Measurements from ENCODE around the gene CEP55. TPM values are rescaled to one million over a fixed set of nuclear protein-coding genes. Genes with fewer than 3 reads are reported as not detected.

CEP55 gene
- total and polyA plus RNA-seq, 2 of the 8 experiments (the other 6 are each of a cell fraction or from before 2014, with no cell fraction given) = 7.0 to 19.6 TPM

- Histone ChIP-seq H3K79me1 (ENCODE audit: low read depth, low read length) (no peaks in the 10 kb centered on the region), H3K9me3 (ENCODE audit: insufficient read depth in 2 of 2, low read depth in 1 of 2, low read length in 1 of 2) (no peaks in the 10 kb centered on the region), H4K8ac (ENCODE audit: extremely low read depth, insufficient read depth, low read length) (no peak within 1 kb of the TSS), H3K23me2 (ENCODE audit: low read depth, low read length) (peaks cover 7% of the 10 kb centered on the region; the same call in 1 of the 2 replicates), H3K14ac (ENCODE audit: insufficient read length) (no peak within 1 kb of the TSS), H3K56ac (replicated peaks; ENCODE audit: insufficient read length, low read depth, low read length) (no peak within 1 kb of the TSS), H2AFZ (ENCODE audit: low read length) (peak within 1 kb of the TSS; percentile 97), H3K27ac (ENCODE audit: low read depth, low read length) (no peak within 1 kb of the TSS), H2BK5ac (ENCODE audit: low read depth, low read length) (no peak within 1 kb of the TSS), H4K5ac (ENCODE audit: insufficient read length, low read depth, low read length) (no peak within 1 kb of the TSS), H3K27me3 (replicated peaks in 1 of 4; ENCODE audit: control insufficient read depth in 3 of 4, extremely low read depth in 1 of 4, insufficient read depth in 3 of 4, low read length in 3 of 4) (peaks cover 0 to 5% (median 0%) of the 10 kb centered on the region in 4 experiments; a peak in 4 of 7 replicates), H3K79me2 (ENCODE audit: control insufficient read depth in 1 of 2, insufficient read depth in 2 of 2, low read length in 2 of 2) (no peaks in the 10 kb centered on the region), H2BK120ac (replicated peaks; ENCODE audit: low read depth, low read length) (no peak within 1 kb of the TSS), H2AK5ac (ENCODE audit: low read depth, low read length) (no peak within 1 kb of the TSS), H3K18ac (ENCODE audit: extremely low read depth, low read length) (no peak within 1 kb of the TSS; the same call in 1 of the 2 replicates), H3K4me1 (replicated peaks in 1 of 4; ENCODE audit: control insufficient read depth in 3 of 4, insufficient read depth in 4 of 4, low read length in 3 of 4) (peaks cover 0 to 2% (median 0%) of the 10 kb centered on the region in 4 experiments; a peak in 1 of 7 replicates), H4K91ac (replicated peaks; ENCODE audit: insufficient read length, low read length) (no peak within 1 kb of the TSS), H3K36me3 (ENCODE audit: control insufficient read depth in 2 of 4, insufficient read depth in 4 of 4, low read length in 3 of 4) (no peaks in the 10 kb centered on the region), H4K20me1 (replicated peaks in 1 of 2; ENCODE audit: control insufficient read depth in 1 of 2, insufficient read depth in 2 of 2, low read length in 2 of 2) (no peaks in the 10 kb centered on the region), H2BK20ac (ENCODE audit: low read length) (no peak within 1 kb of the TSS), H3K4ac (replicated peaks; ENCODE audit: insufficient read length, low read depth, low read length) (no peak within 1 kb of the TSS), H3K4me3 (ENCODE audit: extremely low read depth in 1 of 4, insufficient read depth in 2 of 4, low read depth in 3 of 4, low read length in 4 of 4) (peak within 1 kb of the TSS; percentile 66 to 82 (median 73); a peak in 7 of 8 replicates), H3K23ac (ENCODE audit: insufficient read length) (no peak within 1 kb of the TSS), H3K9ac (replicated peaks in 1 of 4; ENCODE audit: extremely low read depth in 1 of 4, low read depth in 3 of 4, low read length in 3 of 4) (peak within 1 kb of the TSS in 3 of 4 experiments; percentile 0 to 37 (median 31); a peak in 1 of 7 replicates), H2BK12ac (ENCODE audit: low read depth, low read length) (no peak within 1 kb of the TSS), H3K4me2 (ENCODE audit: insufficient read depth in 1 of 2, low read depth in 2 of 2, low read length in 2 of 2) (peak within 1 kb of the TSS; percentile 85 to 90), H2BK15ac (ENCODE audit: low read length) (no peak within 1 kb of the TSS)
- peak in 1 of 2 experiments; percentile 59 for DNase-seq (ENCODE audit: low read depth in 1 of 2, low spot score in 2 of 2)
- POLR2A ChIA-PET (ENCODE audit: partially characterized antibody) = interaction anchor here (1.1 to 1.3 kb wide), 6 partner anchors 13 to 111 kb away, joined by 3 to 5 read pairs (median 4); no protein-coding TSS in a partner anchor
- 2% methylated on average over 27 of the region's 27 CpGs; no CpG with 5 or more reads in 1 of the 2 experiments for WGBS, 2 experiments (ENCODE audit: extremely low coverage in 1 of 2, insufficient coverage in 1 of 2, insufficient read length in 1 of 2, insufficient replicate concordance in 2 of 2, low coverage in 1 of 2, low lambda C conversion rate in 2 of 2, missing lambda C conversion rate in 1 of 2)
- CTCF ChIA-PET (ENCODE audit: partially characterized antibody) = interaction anchor here (0.5 to 16.5 kb wide), 48 partner anchors 9 to 883 kb away, joined by 3 to 513 read pairs (median 6); partner anchors contain the start of gene CEP55
- FAIRE-seq = no peak
- TF ChIP-seq, protein P1, sequence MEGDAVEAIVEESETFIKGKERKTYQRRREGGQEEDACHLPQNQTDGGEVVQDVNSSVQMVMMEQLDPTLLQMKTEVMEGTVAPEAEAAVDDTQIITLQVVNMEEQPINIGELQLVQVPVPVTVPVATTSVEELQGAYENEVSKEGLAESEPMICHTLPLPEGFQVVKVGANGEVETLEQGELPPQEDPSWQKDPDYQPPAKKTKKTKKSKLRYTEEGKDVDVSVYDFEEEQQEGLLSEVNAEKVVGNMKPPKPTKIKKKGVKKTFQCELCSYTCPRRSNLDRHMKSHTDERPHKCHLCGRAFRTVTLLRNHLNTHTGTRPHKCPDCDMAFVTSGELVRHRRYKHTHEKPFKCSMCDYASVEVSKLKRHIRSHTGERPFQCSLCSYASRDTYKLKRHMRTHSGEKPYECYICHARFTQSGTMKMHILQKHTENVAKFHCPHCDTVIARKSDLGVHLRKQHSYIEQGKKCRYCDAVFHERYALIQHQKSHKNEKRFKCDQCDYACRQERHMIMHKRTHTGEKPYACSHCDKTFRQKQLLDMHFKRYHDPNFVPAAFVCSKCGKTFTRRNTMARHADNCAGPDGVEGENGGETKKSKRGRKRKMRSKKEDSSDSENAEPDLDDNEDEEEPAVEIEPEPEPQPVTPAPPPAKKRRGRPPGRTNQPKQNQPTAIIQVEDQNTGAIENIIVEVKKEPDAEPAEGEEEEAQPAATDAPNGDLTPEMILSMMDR (IDR thresholded peaks at IDR 0.05; ENCODE audit: control extremely low read depth in 1 of 3, insufficient read depth in 1 of 3, low read depth in 1 of 3, low read length in 3 of 3) = peak in 2 of 3 experiments; percentile 52 to 71; a peak in 3 of 4 replicates
- TF ChIP-seq BCL11A (IDR thresholded peaks at IDR 0.05; ENCODE audit: low read depth in 2 of 2, low read length in 2 of 2) (no peak), RBBP5 (IDR thresholded peaks at IDR 0.05; ENCODE audit: borderline replicate concordance, low read depth, low read length) (0 out of 2 replicates have a peak, but pooled peaks have one; percentile 27), ASH2L (IDR thresholded peaks at IDR 0.05; ENCODE audit: low read length) (peak; percentile 53), JUND (IDR thresholded peaks at IDR 0.05; ENCODE audit: low read length) (no peak), CTBP2 (IDR thresholded peaks at IDR 0.05; ENCODE audit: borderline replicate concordance, insufficient read depth, insufficient read length, low read length) (no peak), RAD21 (IDR thresholded peaks at IDR 0.05 in 1 of 2, conservative IDR thresholded peaks at IDR 0.05 in 1 of 2; ENCODE audit: low read depth in 2 of 2, low read length in 2 of 2) (peak; percentile 90), SIRT6 (IDR thresholded peaks at IDR 0.05; ENCODE audit: low read length) (no peak)
Measured at GRCh38 chr10:93482145-93482834, 14.1 kb upstream of the CEP55 start, which contains the start of gene MYOF. Gene MYOF, minus strand, starts transcription at chr10:93482334. Its CDS starts 140 bp downstream, at chr10:93482194.

All from H1 (cell line).